Chondrocyte (in vitro differentiated cells): ENCODE results near the gene KIAA1217. TPM values are rescaled to one million over a fixed set of nuclear protein-coding genes. Genes with fewer than 3 reads are reported as not detected.

ENCODE experiments used
- DNase-seq: peaks from one replicate; pipeline ENCODE4 v3.0.0; 2021; ENCODE audit warnings: mixed read lengths, low spot score
- H3K27ac Mint-ChIP-seq: one replicate; pipeline ENCODE4 v1.8.0; 2021; ENCODE audit warnings: mild to moderate bottlenecking, moderate library complexity, mixed read lengths; ENCODE audit not compliant: unreplicated experiment
- H3K27me3 Mint-ChIP-seq: 2 replicates; pipeline ENCODE4 v1.8.0; 2021; ENCODE audit warnings: low read depth, mixed read lengths
- H3K36me3 Mint-ChIP-seq: 2 replicates; pipeline ENCODE4 v1.8.0; 2021; ENCODE audit warnings: low read depth, mixed read lengths
- H3K4me1 Mint-ChIP-seq: 2 replicates; pipeline ENCODE4 v1.8.0; 2021; ENCODE audit warnings: low read depth, mild to moderate bottlenecking, mixed read lengths
- H3K4me3 Mint-ChIP-seq: one replicate; pipeline ENCODE4 v1.8.0; 2021; ENCODE audit warnings: mild to moderate bottlenecking, moderate library complexity, mixed read lengths; ENCODE audit not compliant: unreplicated experiment
- H3K9me3 Mint-ChIP-seq: 2 replicates; pipeline ENCODE4 v1.8.0; 2021; ENCODE audit warnings: low read depth, mixed read lengths
- CTCF ChIP-seq: fragments of 200-600 bp; sonication (generic); IDR thresholded peaks from 2 replicates; pipeline ENCODE4 v1.5.0; 2021; ENCODE audit warnings: antibody characterized with exemption, mild to moderate bottlenecking, moderate library complexity
- long read RNA-seq: library from polyadenylated mRNA; stranded (forward); transcript quantifications from one replicate; pipeline ENCODE4 v2.0.0, GENCODE V29; 2021
- total RNA-seq: library from RNA; stranded (reverse); gene quantifications from 3 replicates; pipeline ENCODE4 v1.2.1, GENCODE V29; 2021

Gene KIAA1217
- total RNA-seq = 12.4 to 15.1 TPM (median 13.2 TPM) in 3 replicates
- long read RNA-seq, partial matches to known transcripts = 5 of 13 reads
- long read RNA-seq, other reads (novel, unspliced or antisense) = 8 of 13 reads

DNA sequence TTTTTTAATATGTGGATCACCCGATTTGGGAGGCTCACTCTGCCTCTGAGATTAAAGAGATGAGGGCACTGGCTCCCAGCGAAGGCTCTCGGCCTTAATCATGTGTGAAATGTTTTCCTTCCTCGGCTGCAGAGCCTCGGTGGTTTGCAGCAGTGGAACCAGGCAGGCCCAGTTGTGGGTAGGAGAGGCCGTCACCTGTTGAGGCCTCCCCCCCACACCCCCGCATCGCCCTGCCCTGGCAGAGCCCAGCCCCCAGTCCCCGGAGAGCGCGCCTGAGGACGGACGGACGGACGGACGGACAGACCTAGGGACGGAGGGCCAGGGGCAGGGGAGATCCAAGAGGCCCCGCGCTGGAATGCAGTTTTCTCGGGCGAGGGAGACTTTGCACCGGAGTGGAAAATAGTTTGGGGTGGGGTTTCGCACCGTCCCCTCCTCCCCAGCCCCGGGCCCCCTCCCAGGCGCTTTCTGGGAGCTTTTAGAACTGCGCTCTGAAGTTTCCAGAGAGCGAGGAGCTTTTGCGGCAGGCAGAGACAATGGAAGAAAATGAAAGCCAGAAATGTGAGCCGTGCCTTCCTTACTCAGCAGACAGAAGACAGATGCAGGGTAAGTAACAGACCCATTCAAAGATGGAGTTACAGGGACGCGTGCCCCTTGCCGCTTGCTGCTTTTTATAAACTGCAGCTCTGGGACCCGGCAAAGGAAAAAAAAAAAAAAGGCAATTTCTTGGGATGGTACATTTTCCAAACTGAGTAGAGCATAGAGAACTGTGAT, at the start of gene KIAA1217:
Gene KIAA1217 (plus strand): TSS at position 478 of the 771 bp plus-strand sequence. CDS start 56 bp downstream, at position 534.
- TF ChIP-seq CTCF = no peak
- peaks cover 11% of the 10 kb centered on the region for H3K27me3 Mint-ChIP-seq
- no peaks in the 10 kb centered on the region for H3K9me3 Mint-ChIP-seq
- no peak for DNase-seq
- H3K4me3 Mint-ChIP-seq = peak within 1 kb of the TSS; percentile 83
- H3K4me1 Mint-ChIP-seq = peaks cover 27% of the 10 kb centered on the region
- H3K36me3 Mint-ChIP-seq = no peaks in the 10 kb centered on the region
- peak within 1 kb of the TSS; percentile 57 for H3K27ac Mint-ChIP-seq

DNA sequence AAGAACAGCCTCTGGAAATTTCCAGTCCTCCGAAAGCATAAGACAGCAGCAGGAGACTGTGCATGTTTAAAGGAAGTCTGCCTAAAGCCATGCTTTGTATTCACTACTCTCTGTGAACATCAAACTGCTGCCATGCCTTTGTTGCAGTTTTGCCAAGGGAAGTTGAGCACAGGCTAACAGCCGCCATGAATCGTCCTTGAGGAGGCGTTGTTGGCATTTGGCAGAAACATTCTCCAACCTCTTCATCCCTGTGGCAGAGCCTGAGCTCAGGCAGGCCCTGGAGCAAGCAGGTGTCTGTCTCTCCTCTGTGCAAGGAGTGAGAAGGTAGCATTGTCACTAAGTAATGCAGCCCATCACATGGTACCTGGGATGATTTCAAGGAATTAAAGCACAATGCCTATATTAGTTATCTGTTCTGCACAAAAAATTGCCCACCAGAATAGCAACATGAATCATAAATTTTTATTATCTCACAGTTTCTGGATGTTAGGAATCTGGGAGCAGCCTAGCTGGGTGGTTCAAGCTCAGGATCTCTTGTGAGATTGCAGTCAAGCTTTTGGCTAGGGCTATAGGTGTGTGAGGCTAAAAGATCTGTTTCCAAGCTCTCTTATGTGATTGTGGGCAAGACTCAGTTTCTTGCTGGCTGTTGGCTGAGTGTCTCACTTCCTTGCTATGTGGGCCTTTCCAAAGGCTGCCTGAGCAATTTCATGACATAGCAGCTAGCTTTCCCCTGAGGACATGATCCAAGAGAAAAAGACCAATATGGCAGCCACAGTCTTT, 46.5 kb upstream of the KIAA1217 start:
- no peak for DNase-seq

DNA sequence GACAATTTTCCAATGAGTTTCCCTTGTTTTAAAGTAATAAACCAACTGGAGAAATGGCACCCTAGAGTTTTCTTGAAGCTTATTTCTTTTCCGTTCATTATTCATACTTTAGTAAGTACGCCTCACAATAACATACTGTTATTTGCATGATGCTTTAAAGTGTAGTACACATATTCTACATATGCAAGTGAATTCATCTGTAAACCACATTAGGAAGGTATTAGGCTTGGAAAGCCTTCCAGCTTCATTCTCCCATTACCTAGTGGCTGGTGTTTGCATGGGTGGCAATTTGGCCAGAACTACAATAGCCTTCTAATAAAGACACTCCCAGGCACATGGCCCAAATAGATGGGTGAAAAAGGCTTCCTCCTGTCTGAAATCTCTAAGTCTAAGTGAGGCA, 45.5 kb upstream of the KIAA1217 start:
- no peaks in the 10 kb centered on the region for H3K36me3 Mint-ChIP-seq
- H3K4me3 Mint-ChIP-seq = no peak overlapping the region
- DNase-seq = no peak
- TF ChIP-seq CTCF = no peak
- H3K9me3 Mint-ChIP-seq = peaks cover 5% of the 10 kb centered on the region
- H3K27me3 Mint-ChIP-seq = no peaks in the 10 kb centered on the region
- H3K4me1 Mint-ChIP-seq = no peaks in the 10 kb centered on the region
- H3K27ac Mint-ChIP-seq = no peak overlapping the region

More for the DNA sequence above, 46.5 kb upstream of the KIAA1217 start:
- no peak overlapping the region for H3K4me3 Mint-ChIP-seq
- H3K27me3 Mint-ChIP-seq = no peaks in the 10 kb centered on the region
- no peak for TF ChIP-seq CTCF
- H3K4me1 Mint-ChIP-seq = no peaks in the 10 kb centered on the region
- no peak overlapping the region for H3K27ac Mint-ChIP-seq
- peaks cover 13% of the 10 kb centered on the region for H3K9me3 Mint-ChIP-seq
- no peaks in the 10 kb centered on the region for H3K36me3 Mint-ChIP-seq

GRCh38 chr10:24168258-24169170, 40.4 kb upstream of the KIAA1217 start:
- DNase-seq = no peak
- no peak overlapping the region for H3K4me3 Mint-ChIP-seq
- H3K27ac Mint-ChIP-seq = no peak overlapping the region
- H3K9me3 Mint-ChIP-seq = peaks cover 4% of the 10 kb centered on the region
- no peak for TF ChIP-seq CTCF
- no peaks in the 10 kb centered on the region for H3K4me1 Mint-ChIP-seq
- no peaks in the 10 kb centered on the region for H3K36me3 Mint-ChIP-seq
- H3K27me3 Mint-ChIP-seq = no peaks in the 10 kb centered on the region
